LoVo (cell line): ENCODE results near the gene CNNM3.

Source experiments
- DNase-seq: peaks from one replicate; pipeline ENCODE4 v3.0.0-alpha.2; 2016; ENCODE audit warnings: low spot score

CNNM3 gene

GRCh38 chr2:96816836-96817702, 1.0 kb downstream of the CNNM3 start:
- DNase-seq, result no peak

DNA sequence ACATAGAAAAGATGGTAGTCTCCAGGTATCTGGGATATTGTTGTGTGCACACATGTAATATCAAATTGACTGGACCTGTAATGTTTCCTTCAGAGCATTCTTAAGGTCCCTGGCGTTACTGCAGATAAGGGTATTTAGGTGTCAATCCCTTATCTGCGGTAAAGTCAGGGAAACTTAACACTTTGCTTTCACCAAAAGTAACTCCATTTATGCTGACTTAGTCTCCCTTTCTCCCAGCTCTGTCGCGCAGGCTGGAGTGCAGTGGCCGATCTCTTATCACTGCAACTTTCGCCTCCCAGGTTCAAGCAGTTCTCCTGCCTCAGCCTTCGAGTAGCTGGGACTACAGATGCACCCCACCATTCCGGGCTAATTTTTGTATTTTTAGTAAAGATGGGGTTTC, 1.8 kb downstream of the CNNM3 start:
- no peak for DNase-seq

GRCh38 chr2:96819128-96819875, 3.2 kb downstream of the CNNM3 start:
- DNase-seq, result peak; percentile 75

- no peak for DNase-seq
These were observed 3.9 kb downstream of the CNNM3 start for GRCh38 chr2:96819876-96820511.

DNA sequence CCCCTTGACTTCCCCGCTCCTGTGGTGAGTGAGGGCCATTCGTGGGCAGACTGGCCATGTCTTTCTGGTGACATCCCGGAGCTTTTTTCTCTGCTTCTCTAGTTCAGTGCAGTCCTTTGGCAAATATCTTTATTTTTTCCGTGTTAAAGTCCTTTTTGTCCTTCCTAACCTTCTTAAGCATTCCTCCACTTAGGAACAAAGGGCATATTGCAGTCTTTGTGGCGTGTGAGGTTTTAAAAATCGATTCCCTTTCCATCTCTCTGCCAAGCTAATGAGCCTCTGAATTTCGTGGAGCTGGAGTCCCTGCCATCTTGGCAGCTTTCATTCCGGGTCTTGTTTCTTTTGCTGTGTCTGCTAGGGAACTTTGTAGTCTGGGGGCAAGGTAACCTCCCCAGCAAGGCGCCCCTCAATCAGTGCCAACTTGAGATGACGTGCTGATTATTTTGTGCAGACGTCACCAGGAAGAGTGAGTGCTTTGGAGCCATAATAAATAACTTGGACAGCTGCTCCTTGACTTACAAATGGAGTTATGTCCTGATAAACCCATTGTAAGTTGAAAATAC, 5.1 kb downstream of the CNNM3 start:
- no peak for DNase-seq

DNA sequence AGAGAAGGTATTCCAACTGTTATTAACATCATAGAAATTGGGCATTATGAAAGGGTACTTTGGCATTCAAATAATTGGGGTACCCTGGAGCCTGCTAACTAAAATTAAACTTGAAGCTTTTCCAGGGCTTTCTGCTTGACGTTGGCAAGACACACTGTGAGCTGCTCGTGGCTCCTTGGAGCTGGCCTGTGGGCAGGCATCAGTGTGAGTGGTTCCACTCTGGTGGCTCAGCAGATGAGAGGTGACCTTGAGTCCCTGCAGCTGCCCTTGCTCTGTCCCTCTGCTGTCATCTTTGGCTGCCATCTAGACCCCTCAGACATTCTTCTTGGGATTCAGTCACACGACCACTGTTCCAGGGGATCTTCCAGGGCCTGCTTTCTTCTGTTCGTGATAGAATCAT, 6.7 kb downstream of the CNNM3 start:
- DNase-seq, result no peak

DNA sequence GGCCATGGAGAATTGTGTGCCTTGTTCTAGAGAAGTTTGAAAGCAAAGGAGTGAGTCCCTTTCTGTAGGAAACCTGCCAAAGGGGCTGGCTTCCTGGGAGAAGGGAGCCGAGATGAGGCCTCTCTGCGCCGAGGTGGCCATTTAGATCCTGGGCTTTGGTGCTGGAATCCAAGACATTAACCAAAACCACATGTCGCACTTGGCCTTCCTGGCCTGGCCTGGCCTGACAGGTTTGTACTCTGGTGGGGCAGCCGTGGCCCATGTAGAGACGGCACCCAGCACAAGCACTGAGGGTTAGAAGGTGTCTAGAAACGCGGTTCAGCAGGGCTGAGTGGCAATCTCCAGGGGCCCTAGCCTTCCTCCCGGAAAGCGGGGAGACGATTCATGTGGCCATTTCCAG, 7.1 kb downstream of the CNNM3 start:
- no peak for DNase-seq

GRCh38 chr2:96824079-96824870, 8.2 kb downstream of the CNNM3 start:
- DNase-seq, result no peak

GRCh38 chr2:96825057-96825456, 9.0 kb downstream of the CNNM3 start:
- DNase-seq, result no peak

DNA sequence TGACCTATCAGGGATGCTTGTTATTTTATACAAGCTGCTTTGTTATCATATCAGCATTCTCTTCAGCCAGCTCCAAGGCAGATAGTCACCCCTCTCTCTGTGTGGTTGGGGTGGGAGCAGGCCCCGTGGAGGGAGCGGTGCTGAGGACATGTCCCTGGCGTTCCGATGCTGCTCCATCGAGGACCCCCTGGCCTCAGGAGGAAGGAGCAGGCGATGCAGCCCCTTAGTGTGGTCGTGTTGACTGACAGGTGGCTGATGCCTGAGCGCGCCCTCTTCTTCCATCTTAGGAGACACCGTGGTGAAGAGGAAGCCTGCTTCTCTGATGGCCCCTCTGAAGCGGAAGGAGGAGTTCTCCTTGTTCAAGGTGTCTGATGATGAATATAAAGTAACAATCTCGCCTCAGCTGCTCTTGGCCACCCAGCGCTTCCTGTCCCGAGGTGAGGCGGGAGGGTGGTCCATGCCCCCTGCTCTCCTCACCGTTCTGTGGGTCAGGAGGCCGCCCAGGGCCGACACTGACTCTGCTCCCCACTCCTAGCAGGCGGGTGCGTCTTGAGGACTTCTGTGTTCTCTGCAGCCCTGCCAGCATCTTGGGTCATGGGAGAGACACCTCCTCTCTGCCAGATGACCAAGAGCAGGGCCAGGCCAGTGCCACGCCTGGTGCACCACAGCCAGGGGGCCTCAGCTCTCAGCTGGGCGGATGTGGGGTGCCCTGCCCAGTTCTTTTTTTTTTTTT, 10.6 kb downstream of the CNNM3 start:
- DNase-seq, result no peak

GRCh38 chr2:96828436-96828835, 12.4 kb downstream of the CNNM3 start:
- DNase-seq, result no peak

DNA sequence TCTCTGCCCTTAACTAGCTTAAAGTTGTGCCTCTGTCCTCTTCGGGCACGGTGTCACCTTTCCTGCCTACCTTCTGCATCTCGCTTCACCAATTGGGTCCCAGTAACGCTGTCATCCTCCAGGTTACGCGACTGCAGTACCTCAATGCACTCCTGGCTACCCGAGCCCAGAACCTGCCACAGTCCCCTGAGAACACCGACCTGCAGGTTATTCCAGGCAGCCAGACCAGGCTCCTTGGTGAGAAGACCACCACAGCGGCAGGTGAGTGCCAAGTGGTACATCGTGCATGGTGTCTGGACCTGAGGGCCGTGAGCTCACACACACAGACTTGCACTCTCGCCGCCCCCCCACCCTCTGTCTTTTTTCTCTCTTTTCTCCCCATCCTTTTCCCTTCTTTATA, 12.8 kb downstream of the CNNM3 start:
- no peak for DNase-seq

GRCh38 chr2:96830044-96830562, 14.0 kb downstream of the CNNM3 start:
- DNase-seq, result no peak

- no peak for DNase-seq
These were observed 15.6 kb downstream of the CNNM3 start for GRCh38 chr2:96831679-96832078.

GRCh38 chr2:96832408-96832753, 16.3 kb downstream of the CNNM3 start:
- no peak for DNase-seq

- peak; percentile 84 for DNase-seq
These were observed 16.9 kb downstream of the CNNM3 start for GRCh38 chr2:96832754-96833507.

DNA sequence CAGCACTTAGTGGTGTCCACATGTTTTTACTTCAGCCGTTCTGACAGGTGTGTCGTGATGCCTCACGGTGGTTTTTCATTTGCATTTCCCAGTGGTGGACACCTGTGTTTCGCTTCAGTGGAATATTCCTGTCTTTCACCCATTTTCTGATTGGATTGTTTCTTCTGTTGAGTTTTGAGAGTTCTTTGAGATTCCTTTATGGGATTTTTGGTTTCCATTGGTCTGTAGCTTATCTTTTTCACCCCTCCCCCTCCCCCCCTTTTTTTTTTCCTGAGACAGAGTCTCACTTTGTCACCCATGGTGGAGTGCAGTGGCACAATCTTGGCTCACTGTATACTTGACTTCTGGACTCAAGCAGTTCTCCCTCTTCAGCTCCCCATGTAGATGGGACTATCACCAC, 19.8 kb downstream of the CNNM3 start:
- DNase-seq, result no peak

DNA sequence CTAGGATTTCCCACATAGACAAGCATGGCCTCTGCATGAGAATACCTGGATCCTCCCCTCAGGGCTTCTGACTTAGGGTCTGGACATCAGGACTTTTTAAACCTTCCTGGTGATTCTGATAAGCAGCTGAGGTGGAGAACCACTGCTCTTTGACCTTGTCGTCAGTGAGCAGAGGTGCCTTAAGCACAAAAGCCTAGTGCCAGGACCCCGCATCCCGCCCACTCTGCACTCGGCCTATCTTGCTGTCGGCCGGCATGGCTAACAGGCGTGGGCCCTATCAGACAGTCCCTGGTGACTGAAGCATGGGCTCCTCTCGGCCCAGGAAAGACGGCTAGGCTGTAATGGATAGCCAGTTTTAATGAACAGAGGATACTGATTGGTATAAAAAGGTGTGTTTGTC, 21.5 kb downstream of the CNNM3 start:
- no peak for DNase-seq

GRCh38 chr2:96838345-96839292, 22.6 kb downstream of the CNNM3 start:
- no peak for DNase-seq
